Ammon's horn (tissue), 1 donor: ENCODE results near the gene MRPS5.

ENCODE experiments used
- DNase-seq: peaks from one replicate; pipeline ENCODE4 v3.0.0-alpha.2; 2016; ENCODE audit warnings: low spot score

The MRPS5 gene

GRCh38 chr2:95087379-95087778 is 34.2 kb downstream of the MRPS5 start:
- no peak for DNase-seq

GRCh38 chr2:95086017-95086416 is 35.6 kb downstream of the MRPS5 start:
- DNase-seq = no peak

GRCh38 chr2:95082477-95082876 is 39.1 kb downstream of the MRPS5 start:
- no peak for DNase-seq

GRCh38 chr2:95079199-95079683 is 42.4 kb downstream of the MRPS5 start:
- no peak for DNase-seq

GRCh38 chr2:95077861-95078603 is 43.6 kb downstream of the MRPS5 start:
- no peak for DNase-seq

GRCh38 chr2:95077530-95077825 is 44.1 kb downstream of the MRPS5 start:
- peak; percentile 75 for DNase-seq

- peak; percentile 84 for DNase-seq
Observed at GRCh38 chr2:95076705-95077529, 44.7 kb downstream of the MRPS5 start.

GRCh38 chr2:95075440-95076132 is 46.0 kb downstream of the MRPS5 start:
- no peak for DNase-seq

- no peak for DNase-seq
Observed at GRCh38 chr2:95074663-95075439, 46.8 kb downstream of the MRPS5 start.

GRCh38 chr2:95073856-95074662 is 47.5 kb downstream of the MRPS5 start:
- DNase-seq = peak; percentile 93

- no peak for DNase-seq
Observed at GRCh38 chr2:95072424-95072823, 49.2 kb downstream of the MRPS5 start.

GRCh38 chr2:95071856-95072255 is 49.8 kb downstream of the MRPS5 start:
- no peak for DNase-seq

GRCh38 chr2:95069465-95069864 is 52.1 kb downstream of the MRPS5 start:
- no peak for DNase-seq

GRCh38 chr2:95068256-95068655 is 53.4 kb downstream of the MRPS5 start:
- no peak for DNase-seq

- no peak for DNase-seq
Observed at GRCh38 chr2:95063086-95063958, 58.3 kb downstream of the MRPS5 start.

GRCh38 chr2:95062242-95063085 is 59.1 kb downstream of the MRPS5 start:
- DNase-seq = no peak

GRCh38 chr2:95061601-95062183 is 59.9 kb downstream of the MRPS5 start:
- DNase-seq = no peak

GRCh38 chr2:95061119-95061512 is 60.5 kb downstream of the MRPS5 start:
- DNase-seq = no peak
